A673 (cell line): Measurements from ENCODE around the gene VTN. TPM values are rescaled to one million over a fixed set of nuclear protein-coding genes. Genes with fewer than 3 reads are reported as not detected.

ENCODE experiments used
- BruUV-seq: library from RNA; stranded (reverse); fragments of 400-500 nt; replicated peaks from 2 replicates; lab custom pipeline; 2021; lab: Mats Ljungman, UMichigan
- CTCF ChIA-PET: fragments of 300-600 bp; sonication (Branson Sonifier 250); formaldehyde crosslinking; loops from one replicate; lab custom pipeline; 2022; ENCODE audit warnings: antibody characterized with exemption; lab: Charles Lee
- POLR2A ChIA-PET: fragments of 300-600 bp; sonication (Branson Sonifier 250); formaldehyde crosslinking; loops from one replicate; lab custom pipeline; 2022; ENCODE audit warnings: antibody characterized with exemption; ENCODE audit not compliant: low non-redundant PET; lab: Charles Lee
- DNase-seq: peaks from one replicate; pipeline ENCODE4 v3.0.0-alpha.2; 2015; ENCODE audit warnings: low spot score
- H3K27ac ChIP-seq: fragments of 200-600 bp; sonication (generic); 2 replicates; pipeline ENCODE4 v1.5.1; 2016; ENCODE audit warnings: mixed run types, low read depth, mild to moderate bottlenecking, mixed read lengths, antibody characterized with exemption, low read length; ENCODE audit not compliant: poor library complexity, severe bottlenecking
- H3K27me3 ChIP-seq: fragments of 200-600 bp; sonication (generic); replicated peaks from 2 replicates; pipeline ENCODE4 v1.6.1; 2017; ENCODE audit warnings: mixed run types, low read depth, mild to moderate bottlenecking, mixed read lengths, antibody characterized with exemption, low read length; ENCODE audit not compliant: insufficient read depth, poor library complexity
- H3K36me3 ChIP-seq: fragments of 200-600 bp; sonication (generic); 2 replicates; pipeline ENCODE4 v1.6.1; 2016; ENCODE audit warnings: mixed run types, mild to moderate bottlenecking, mixed read lengths, antibody characterized with exemption, low read length; ENCODE audit not compliant: insufficient read depth, poor library complexity, severe bottlenecking
- H3K4me1 ChIP-seq: fragments of 200-600 bp; sonication (generic); 2 replicates; pipeline ENCODE4 v1.6.1; 2017; ENCODE audit warnings: mixed run types, mild to moderate bottlenecking, mixed read lengths, antibody characterized with exemption, low read length; ENCODE audit not compliant: insufficient read depth, poor library complexity, severe bottlenecking
- H3K4me3 ChIP-seq: fragments of 200-600 bp; sonication (generic); 2 replicates; pipeline ENCODE4 v1.5.1; 2016; ENCODE audit warnings: low read depth, mixed run types, mild to moderate bottlenecking, mixed read lengths, low read length; ENCODE audit not compliant: poor library complexity, severe bottlenecking
- H3K9me3 ChIP-seq: fragments of 200-600 bp; sonication (generic); 2 replicates; pipeline ENCODE4 v1.6.1; 2016; ENCODE audit warnings: mixed run types, low read depth, mild to moderate bottlenecking, mixed read lengths, antibody characterized with exemption, low read length; ENCODE audit not compliant: poor library complexity, severe bottlenecking
- CTCF ChIP-seq: fragments of 300-800, 200-600 bp; sonication (generic); conservative IDR thresholded peaks from 2 replicates; pipeline ENCODE4 v1.5.1; 2017; ENCODE audit warnings: low read depth, mild to moderate bottlenecking, antibody characterized with exemption, low read length, moderate library complexity, mixed read lengths
- EZH2 ChIP-seq: fragments of 200-600 bp; sonication (generic); IDR thresholded peaks from 2 replicates; pipeline ENCODE4 v1.6.1; 2017; ENCODE audit warnings: borderline replicate concordance, low read depth, mild to moderate bottlenecking, mixed read lengths, antibody characterized with exemption, low read length; ENCODE audit not compliant: poor library complexity, severe bottlenecking
- intact Hi-C: fragments of 100-400 bp; cut with micrococcal nuclease; formaldehyde crosslinking; loops from one replicate; pipeline ENCODE4 v1.10.0; 2022; ENCODE audit not compliant: unreplicated experiment
- total RNA-seq: library from RNA; stranded (reverse); gene quantifications from 2 replicates; pipeline ENCODE4 v1.2.3, GENCODE V29; 2021

VTN gene
- total RNA-seq, 1 experiment from 2014 or later: 0.26 TPM

DNA sequence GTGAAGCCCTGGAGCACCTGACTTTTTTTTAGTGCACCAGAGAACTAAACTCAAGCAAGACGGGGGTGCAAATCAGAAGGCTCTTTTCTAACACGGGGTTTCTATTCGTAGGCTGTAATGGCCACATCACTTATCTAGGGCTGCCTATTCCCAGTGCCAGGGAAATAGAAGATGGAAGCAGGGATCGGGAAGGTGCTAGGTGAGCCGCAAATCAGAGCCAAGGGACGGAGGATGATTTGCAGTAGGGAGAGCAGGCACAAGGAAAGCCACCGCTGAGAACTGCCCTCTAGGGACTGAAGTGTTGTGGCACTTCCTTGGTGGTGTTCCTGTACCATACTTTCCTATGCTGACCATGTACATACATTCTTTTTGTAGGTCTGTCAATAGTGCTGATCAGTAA, 43.7 kb upstream of the VTN start:
- BruUV-seq: no TSS peak
- DNase-seq: no peak
- intact Hi-C loops: no loop called here
- POLR2A ChIA-PET: no interaction called here
- H3K4me3 ChIP-seq: no peak overlapping the region
- no peaks in the 10 kb centered on the region for H3K27me3 ChIP-seq
- CTCF ChIA-PET: no interaction called here
- TF ChIP-seq CTCF: no peak
- no peak for TF ChIP-seq EZH2
- no peaks in the 10 kb centered on the region for H3K9me3 ChIP-seq
- H3K27ac ChIP-seq: no peak overlapping the region
- H3K36me3 ChIP-seq: no peaks in the 10 kb centered on the region
- no peaks in the 10 kb centered on the region for H3K4me1 ChIP-seq

- Histone ChIP-seq H3K4me1 (peaks cover 7% of the 10 kb centered on the region), H3K9me3 (no peaks in the 10 kb centered on the region), H3K4me3 (no peak overlapping the region), H3K27me3 (no peaks in the 10 kb centered on the region), H3K36me3 (no peaks in the 10 kb centered on the region), H3K27ac (no peak overlapping the region)
- intact Hi-C loops: no loop called here
- TF ChIP-seq EZH2 (no peak), CTCF (no peak)
- ChIA-PET CTCF (no interaction called here), POLR2A (no interaction called here)
- no peak for DNase-seq
- BruUV-seq: no TSS peak
Measured at GRCh38 chr17:28412099-28412498, 42.0 kb upstream of the VTN start.

GRCh38 chr17:28407974-28408306, 37.8 kb upstream of the VTN start:
- intact Hi-C loops: no loop called here
- Histone ChIP-seq H3K4me1 (peaks cover 7% of the 10 kb centered on the region), H3K4me3 (no peak overlapping the region), H3K27me3 (no peaks in the 10 kb centered on the region), H3K36me3 (no peaks in the 10 kb centered on the region), H3K27ac (no peak overlapping the region), H3K9me3 (no peaks in the 10 kb centered on the region)
- no peak for DNase-seq
- CTCF ChIA-PET: interaction anchor here (1.3 kb wide), 1 partner anchor 9 kb away, joined by 3 read pairs; no protein-coding TSS in a partner anchor
- TF ChIP-seq EZH2: no peak
- TF ChIP-seq CTCF: no peak
- POLR2A ChIA-PET: no interaction called here
- no TSS peak for BruUV-seq
